ENCODE measurements around the gene HMGB4.

HMGB4 gene

DNA sequence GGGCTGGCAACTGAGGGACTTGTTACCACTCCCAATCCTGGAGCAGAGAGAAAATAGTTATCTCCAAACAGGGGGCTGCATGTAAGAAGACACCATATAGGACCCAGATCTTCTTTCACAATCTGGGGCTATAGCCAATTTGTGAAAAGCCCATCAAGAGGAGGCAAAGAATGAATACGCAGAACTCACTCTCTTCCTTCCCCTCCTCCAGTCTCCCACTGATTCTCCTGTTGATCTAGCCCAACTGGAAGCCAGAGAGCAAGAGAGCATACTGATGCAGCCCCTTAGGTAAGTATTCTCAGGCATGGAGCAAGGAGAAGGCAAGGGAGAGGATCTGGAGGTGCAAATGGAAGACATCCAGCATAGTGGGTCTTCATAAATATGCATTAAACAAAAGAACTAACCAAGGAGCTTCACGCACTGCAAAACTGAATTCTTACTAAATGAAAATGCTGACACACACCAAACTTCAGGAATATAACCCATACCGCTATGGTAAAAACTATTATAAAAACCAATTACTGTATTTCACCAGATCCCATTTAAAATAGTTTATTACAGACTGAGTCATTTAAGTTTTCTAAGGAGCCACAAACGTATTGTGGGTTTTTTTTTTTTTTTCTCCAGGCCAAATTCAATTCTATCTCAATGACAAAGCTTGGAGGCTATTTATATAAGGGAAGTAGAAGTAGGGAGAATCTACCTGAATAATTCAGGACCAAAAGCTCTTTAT lies 15.5 kb upstream of the HMGB4 start:
- TF ChIP-seq, protein P1, sequence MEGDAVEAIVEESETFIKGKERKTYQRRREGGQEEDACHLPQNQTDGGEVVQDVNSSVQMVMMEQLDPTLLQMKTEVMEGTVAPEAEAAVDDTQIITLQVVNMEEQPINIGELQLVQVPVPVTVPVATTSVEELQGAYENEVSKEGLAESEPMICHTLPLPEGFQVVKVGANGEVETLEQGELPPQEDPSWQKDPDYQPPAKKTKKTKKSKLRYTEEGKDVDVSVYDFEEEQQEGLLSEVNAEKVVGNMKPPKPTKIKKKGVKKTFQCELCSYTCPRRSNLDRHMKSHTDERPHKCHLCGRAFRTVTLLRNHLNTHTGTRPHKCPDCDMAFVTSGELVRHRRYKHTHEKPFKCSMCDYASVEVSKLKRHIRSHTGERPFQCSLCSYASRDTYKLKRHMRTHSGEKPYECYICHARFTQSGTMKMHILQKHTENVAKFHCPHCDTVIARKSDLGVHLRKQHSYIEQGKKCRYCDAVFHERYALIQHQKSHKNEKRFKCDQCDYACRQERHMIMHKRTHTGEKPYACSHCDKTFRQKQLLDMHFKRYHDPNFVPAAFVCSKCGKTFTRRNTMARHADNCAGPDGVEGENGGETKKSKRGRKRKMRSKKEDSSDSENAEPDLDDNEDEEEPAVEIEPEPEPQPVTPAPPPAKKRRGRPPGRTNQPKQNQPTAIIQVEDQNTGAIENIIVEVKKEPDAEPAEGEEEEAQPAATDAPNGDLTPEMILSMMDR (IDR thresholded peaks at IDR 0.05), result no peak
- Histone ChIP-seq H3K9me3 (ENCODE audit: control insufficient read depth, low read length) (no peaks in the 10 kb centered on the region), H3K79me2 (no peaks in the 10 kb centered on the region), H3K4me3 (ENCODE audit: low read depth, low read length) (no peak overlapping the region), H3K9ac (no peak overlapping the region), H2AFZ (no peak overlapping the region), H3K27ac (no peak overlapping the region), H3K27me3 (ENCODE audit: control insufficient read depth, insufficient read depth, low read length) (no peaks in the 10 kb centered on the region), H3K36me3 (ENCODE audit: control insufficient read depth, insufficient read depth, low read length) (no peaks in the 10 kb centered on the region), H3K4me2 (ENCODE audit: low read length) (no peak overlapping the region), H3K4me1 (no peaks in the 10 kb centered on the region)

DNA sequence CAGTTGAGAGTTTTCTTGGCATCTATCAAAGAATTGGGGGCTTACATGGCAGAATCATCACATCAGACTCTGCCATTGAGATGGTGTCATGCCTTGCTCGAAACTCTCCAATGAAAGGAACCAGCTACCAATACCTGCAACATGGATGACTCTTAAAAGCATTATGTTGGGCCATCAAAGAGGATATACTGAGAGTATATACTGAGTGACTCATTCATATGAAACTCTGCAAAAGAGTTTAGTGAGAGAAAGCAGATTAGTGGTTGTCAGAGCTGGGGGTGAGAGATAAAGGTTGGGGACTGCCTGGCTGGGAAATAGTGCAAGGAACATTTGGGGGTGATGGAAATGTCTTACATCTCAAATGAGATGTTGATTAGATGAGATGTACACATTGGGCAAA lies 14.7 kb upstream of the HMGB4 start:
- H3K27ac ChIP-seq, result no peak overlapping the region
- no peaks in the 10 kb centered on the region for H3K9me3 ChIP-seq (ENCODE audit: control insufficient read depth, low read length)
- no peaks in the 10 kb centered on the region for H3K36me3 ChIP-seq (ENCODE audit: control insufficient read depth, insufficient read depth, low read length)
- H3K4me2 ChIP-seq (ENCODE audit: low read length), result no peak overlapping the region
- no peak overlapping the region for H3K4me3 ChIP-seq (ENCODE audit: low read depth, low read length)
- H3K79me2 ChIP-seq, result no peaks in the 10 kb centered on the region
- TF ChIP-seq, protein P1 (IDR thresholded peaks at IDR 0.05), result no peak
- H3K4me1 ChIP-seq, result no peaks in the 10 kb centered on the region
- no peak overlapping the region for H2AFZ ChIP-seq
- H3K27me3 ChIP-seq (ENCODE audit: control insufficient read depth, insufficient read depth, low read length), result no peaks in the 10 kb centered on the region
- no peak overlapping the region for H3K9ac ChIP-seq

DNA sequence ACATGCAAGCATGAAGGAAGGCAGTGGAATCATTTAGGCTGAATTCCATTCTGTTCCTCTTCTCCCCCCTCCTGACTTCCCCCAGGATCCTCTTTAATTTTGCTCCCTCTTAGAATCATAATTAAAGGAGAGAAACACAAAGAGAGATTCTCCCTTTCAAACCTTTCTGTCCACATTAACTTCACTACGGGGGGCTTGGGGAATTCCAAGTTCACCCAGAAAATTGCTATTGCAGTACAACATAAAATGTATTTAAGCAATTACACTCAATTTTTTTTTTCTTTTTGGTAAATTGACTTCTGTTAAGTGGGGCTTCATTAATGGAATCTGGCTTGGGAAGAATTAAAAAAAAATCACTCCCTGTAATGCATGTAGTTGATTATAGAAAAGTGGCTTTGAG lies 13.4 kb upstream of the HMGB4 start:
- Histone ChIP-seq H2AFZ (no peak overlapping the region), H3K4me3 (ENCODE audit: low read depth, low read length) (no peak overlapping the region), H3K4me1 (no peaks in the 10 kb centered on the region), H3K9me3 (ENCODE audit: control insufficient read depth, low read length) (no peaks in the 10 kb centered on the region), H3K36me3 (ENCODE audit: control insufficient read depth, insufficient read depth, low read length) (no peaks in the 10 kb centered on the region), H3K79me2 (no peaks in the 10 kb centered on the region), H3K27me3 (ENCODE audit: control insufficient read depth, insufficient read depth, low read length) (no peaks in the 10 kb centered on the region), H3K27ac (no peak overlapping the region), H3K4me2 (ENCODE audit: low read length) (no peak overlapping the region), H3K9ac (no peak overlapping the region)
- TF ChIP-seq, protein P1 (IDR thresholded peaks at IDR 0.05), result no peak

DNA sequence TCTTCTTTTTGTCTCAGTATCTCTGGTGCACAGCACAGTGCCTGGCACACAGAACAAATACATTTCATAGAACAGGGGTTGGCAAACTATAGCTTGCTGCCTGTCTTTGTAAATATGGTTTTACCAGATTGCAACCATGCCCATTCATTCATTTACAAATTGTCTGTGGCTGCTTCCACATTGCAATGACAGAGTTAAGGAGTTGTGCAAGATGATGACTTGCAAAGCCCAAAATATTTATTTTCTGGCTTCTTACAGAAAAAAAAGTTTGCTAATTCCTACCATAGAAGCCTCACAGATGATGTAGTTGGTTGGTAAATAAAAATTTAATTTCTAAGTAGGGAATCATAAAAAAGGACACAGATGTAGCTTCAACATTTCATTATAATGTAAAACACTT lies 11.2 kb upstream of the HMGB4 start:
- Histone ChIP-seq H3K4me2 (ENCODE audit: low read length) (no peak overlapping the region), H3K79me2 (no peaks in the 10 kb centered on the region), H3K36me3 (ENCODE audit: control insufficient read depth, insufficient read depth, low read length) (no peaks in the 10 kb centered on the region), H3K9me3 (ENCODE audit: control insufficient read depth, low read length) (no peaks in the 10 kb centered on the region), H3K9ac (no peak overlapping the region), H3K4me3 (ENCODE audit: low read depth, low read length) (no peak overlapping the region), H2AFZ (no peak overlapping the region), H3K27ac (no peak overlapping the region), H3K4me1 (no peaks in the 10 kb centered on the region), H3K27me3 (ENCODE audit: control insufficient read depth, insufficient read depth, low read length) (no peaks in the 10 kb centered on the region)
- TF ChIP-seq, protein P1 (IDR thresholded peaks at IDR 0.05), result no peak

DNA sequence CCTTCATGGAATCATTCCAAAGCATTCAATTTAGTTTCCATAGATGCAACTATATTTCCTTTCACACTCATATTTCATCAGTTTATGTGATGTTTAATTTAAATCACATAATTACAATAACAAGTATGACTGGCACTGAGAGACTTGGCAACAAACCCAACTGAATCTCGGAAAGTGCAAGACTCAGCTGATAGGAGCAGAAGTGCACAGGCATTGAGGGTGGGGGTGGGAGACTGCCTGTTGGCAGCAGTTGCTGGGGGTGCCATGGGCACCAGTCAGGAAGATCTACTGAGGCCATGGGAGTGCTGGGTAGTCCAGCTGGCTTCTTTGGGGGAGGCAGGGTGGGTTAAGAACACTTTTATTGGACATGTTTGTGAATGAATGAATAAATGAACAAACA lies 10.4 kb upstream of the HMGB4 start:
- Histone ChIP-seq H3K9me3 (ENCODE audit: control insufficient read depth, low read length) (no peaks in the 10 kb centered on the region), H3K9ac (no peak overlapping the region), H3K27me3 (ENCODE audit: control insufficient read depth, insufficient read depth, low read length) (no peaks in the 10 kb centered on the region), H3K4me3 (ENCODE audit: low read depth, low read length) (no peak overlapping the region), H3K27ac (no peak overlapping the region), H3K36me3 (ENCODE audit: control insufficient read depth, insufficient read depth, low read length) (no peaks in the 10 kb centered on the region), H3K4me1 (no peaks in the 10 kb centered on the region), H2AFZ (no peak overlapping the region), H3K4me2 (ENCODE audit: low read length) (no peak overlapping the region), H3K79me2 (no peaks in the 10 kb centered on the region)
- TF ChIP-seq, protein P1 (IDR thresholded peaks at IDR 0.05), result no peak

Measured in parathyroid adenoma (tissue), 2 donors.